DND-41 (cell line): Measurements from ENCODE around the gene TTLL5.

Experiments
- ATAC-seq: fragments of 200-7000 bp; cut with Tn5 transposase; 3 replicates; pipeline ENCODE4 v1.9.1; 2021; ENCODE audit warnings: low read depth; ENCODE audit not compliant: insufficient read depth
- DNase-seq: peaks from one replicate; pipeline ENCODE4 v3.0.0-alpha.2; 2020
- H2AFZ ChIP-seq: 2 replicates; pipeline ENCODE4 v1.6.0; 2012; ENCODE audit warnings: low read depth, low read length
- H3K27ac ChIP-seq: 2 replicates; pipeline ENCODE4 v1.5.1; 2012; ENCODE audit warnings: low read length, inconsistent platforms
- H3K27me3 ChIP-seq: fragments of 200-600 bp; sonication (generic); 2 replicates; pipeline ENCODE4 v1.6.0; 2012; ENCODE audit warnings: low read length, mild to moderate bottlenecking, inconsistent platforms; ENCODE audit not compliant: insufficient read depth, poor library complexity
- H3K36me3 ChIP-seq: 2 replicates; pipeline ENCODE4 v1.5.1; 2012; ENCODE audit warnings: low read length, inconsistent platforms; ENCODE audit not compliant: insufficient read depth
- H3K4me1 ChIP-seq: 2 replicates; pipeline ENCODE4 v1.5.1; 2012; ENCODE audit warnings: mild to moderate bottlenecking, low read length; ENCODE audit not compliant: insufficient read depth
- H3K4me2 ChIP-seq: 2 replicates; pipeline ENCODE4 v1.6.0; 2012; ENCODE audit warnings: mild to moderate bottlenecking, moderate library complexity, low read length, inconsistent platforms; ENCODE audit not compliant: insufficient read depth
- H3K4me3 ChIP-seq, 2 experiments: fragments of 200-600 bp in 1 of 2; shearing (Covaris generic) in 1 of 2; 2 replicates each; pipeline ENCODE4 v1.5.1; 2012 to 2016; ENCODE audit warnings: inconsistent platforms in 2 of 2, low read length in 2 of 2, mild to moderate bottlenecking in 2 of 2, low read depth in 1 of 2, moderate library complexity in 1 of 2
- H3K79me2 ChIP-seq: 2 replicates; pipeline ENCODE4 v1.6.0; 2012; ENCODE audit warnings: low read length, inconsistent platforms; ENCODE audit not compliant: insufficient read depth
- H3K9ac ChIP-seq: 2 replicates; pipeline ENCODE4 v1.6.0; 2012; ENCODE audit warnings: low read depth, mild to moderate bottlenecking, inconsistent platforms, low read length, moderate library complexity
- H3K9me3 ChIP-seq: 2 replicates; pipeline ENCODE4 v1.5.1; 2012; ENCODE audit warnings: low read length, moderate library complexity, mild to moderate bottlenecking, inconsistent platforms; ENCODE audit not compliant: insufficient read depth, severe bottlenecking
- H4K20me1 ChIP-seq: 2 replicates; pipeline ENCODE4 v1.6.0; 2012; ENCODE audit warnings: low read length; ENCODE audit not compliant: insufficient read depth
- CTCF ChIP-seq: IDR thresholded peaks from 2 replicates; pipeline ENCODE4 v1.5.1; 2012; ENCODE audit warnings: borderline replicate concordance, low read length, moderate library complexity, mild to moderate bottlenecking; ENCODE audit not compliant: poor library complexity, severe bottlenecking; ENCODE audit errors: extremely low read depth
- EZH2 ChIP-seq: IDR thresholded peaks from 3 replicates; pipeline ENCODE4 v1.6.1; 2012; ENCODE audit warnings: borderline replicate concordance, low read depth, mild to moderate bottlenecking, moderate library complexity, low read length, inconsistent platforms; ENCODE audit not compliant: severe bottlenecking

TTLL5 gene

GRCh38 chr14:75699331-75699730 is 38.3 kb downstream of the TTLL5 start:
- no peak overlapping the region for H3K9ac ChIP-seq
- H2AFZ ChIP-seq: no peak overlapping the region
- no peaks in the 10 kb centered on the region for H3K27me3 ChIP-seq
- no peaks in the 10 kb centered on the region for H3K79me2 ChIP-seq
- no peak overlapping the region for H3K4me2 ChIP-seq
- H3K36me3 ChIP-seq: peaks cover 71% of the 10 kb centered on the region
- H3K4me3 ChIP-seq: no peak overlapping the region
- no peak overlapping the region for H3K27ac ChIP-seq
- no peaks in the 10 kb centered on the region for H4K20me1 ChIP-seq
- H3K9me3 ChIP-seq: no peaks in the 10 kb centered on the region
- no peak for TF ChIP-seq CTCF
- no peak for TF ChIP-seq EZH2
- H3K4me1 ChIP-seq: no peaks in the 10 kb centered on the region
- ATAC-seq (no peak), DNase-seq (no peak)

DNA sequence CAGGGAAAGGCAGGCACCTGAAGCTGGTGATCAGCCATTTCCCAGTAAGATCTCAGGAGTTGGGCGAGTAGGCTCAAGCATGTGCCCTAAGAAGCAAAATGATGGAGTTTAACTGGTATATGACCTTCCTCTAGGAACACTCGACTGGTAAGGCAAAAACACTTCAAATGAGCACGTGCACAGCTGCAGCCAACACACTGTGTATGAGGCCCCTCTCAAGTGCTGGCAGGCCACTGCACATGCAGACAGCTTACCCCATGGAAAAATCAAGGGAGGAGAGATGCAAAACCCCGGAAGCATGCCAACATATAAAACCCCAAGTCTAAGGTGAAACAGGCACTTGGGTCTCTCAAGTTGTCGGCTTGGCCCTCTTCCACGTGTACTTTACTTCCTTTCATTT is 39.2 kb downstream of the TTLL5 start:
- no peak overlapping the region for H3K9ac ChIP-seq
- H2AFZ ChIP-seq: no peak overlapping the region
- H3K4me1 ChIP-seq: no peaks in the 10 kb centered on the region
- H3K4me2 ChIP-seq: no peak overlapping the region
- H3K79me2 ChIP-seq: no peaks in the 10 kb centered on the region
- no peaks in the 10 kb centered on the region for H3K9me3 ChIP-seq
- peaks cover 73% of the 10 kb centered on the region for H3K36me3 ChIP-seq
- H3K27ac ChIP-seq: no peak overlapping the region
- ATAC-seq (no peak), DNase-seq (no peak)
- no peak overlapping the region for H3K4me3 ChIP-seq
- TF ChIP-seq EZH2 (no peak), CTCF (no peak)
- no peaks in the 10 kb centered on the region for H4K20me1 ChIP-seq
- H3K27me3 ChIP-seq: no peaks in the 10 kb centered on the region

DNA sequence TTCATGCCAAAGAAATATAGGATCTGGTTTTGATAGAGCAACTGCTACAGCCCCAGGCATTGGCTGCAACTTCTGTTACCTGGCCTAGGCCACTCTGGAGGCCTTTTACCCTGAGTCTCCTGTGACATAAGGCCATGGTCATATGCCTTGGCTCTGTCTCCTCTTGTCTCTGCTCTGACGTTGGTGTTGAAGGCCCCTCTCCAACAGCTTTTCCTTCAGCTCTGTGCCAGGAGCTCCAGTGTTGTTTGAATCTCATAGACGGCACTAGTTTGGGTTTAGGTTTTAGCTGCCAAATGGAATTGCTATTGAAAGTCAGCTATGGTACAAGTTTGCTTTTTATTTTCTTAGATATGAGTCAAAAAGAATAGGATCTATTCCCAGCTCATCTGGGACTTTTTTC is 41.1 kb downstream of the TTLL5 start:
- Histone ChIP-seq H2AFZ (no peak overlapping the region), H3K4me2 (no peak overlapping the region), H3K9me3 (no peaks in the 10 kb centered on the region), H3K27ac (no peak overlapping the region), H3K79me2 (no peaks in the 10 kb centered on the region), H3K27me3 (no peaks in the 10 kb centered on the region), H3K4me3 (no peak overlapping the region), H3K36me3 (peaks cover 76% of the 10 kb centered on the region), H4K20me1 (no peaks in the 10 kb centered on the region), H3K4me1 (no peaks in the 10 kb centered on the region), H3K9ac (no peak overlapping the region)
- ATAC-seq (no peak), DNase-seq (no peak)
- TF ChIP-seq CTCF: no peak
- no peak for TF ChIP-seq EZH2

DNA sequence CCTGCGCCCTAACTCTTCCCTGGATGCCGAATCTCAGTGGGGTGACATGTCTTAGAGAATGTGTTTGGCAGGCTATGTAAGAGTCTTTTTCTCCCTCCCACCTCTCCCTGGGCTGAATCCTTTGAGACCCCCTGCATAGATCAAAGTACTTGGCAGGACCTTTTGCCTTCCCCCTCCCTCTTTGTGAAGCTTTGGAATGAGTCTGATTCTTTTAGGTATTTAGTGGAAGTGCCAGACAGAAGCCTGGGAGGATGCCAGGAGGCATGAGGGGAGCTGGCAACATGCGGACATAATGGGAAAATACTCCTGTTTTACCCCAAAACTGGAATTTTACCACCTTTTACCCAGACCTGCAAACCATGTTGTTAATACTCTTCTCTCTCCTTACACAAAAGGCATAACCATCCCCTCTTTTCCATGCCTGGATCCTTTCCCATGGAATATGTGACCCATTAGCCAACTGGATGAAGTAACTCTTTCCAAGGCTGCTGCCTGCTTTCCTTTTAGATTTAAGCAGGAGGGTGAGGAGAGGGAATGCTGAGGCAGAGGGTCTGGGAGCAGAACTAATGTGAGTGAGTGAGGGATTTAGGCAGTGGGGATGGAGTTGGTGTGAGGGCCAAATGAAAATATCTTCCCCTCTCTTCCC is 41.7 kb downstream of the TTLL5 start:
- H3K79me2 ChIP-seq: no peaks in the 10 kb centered on the region
- H3K4me3 ChIP-seq: no peak overlapping the region
- no peak overlapping the region for H3K9ac ChIP-seq
- H3K27me3 ChIP-seq: no peaks in the 10 kb centered on the region
- peaks cover 77% of the 10 kb centered on the region for H3K36me3 ChIP-seq
- ATAC-seq (no peak), DNase-seq (no peak)
- TF ChIP-seq CTCF (no peak), EZH2 (no peak)
- H3K27ac ChIP-seq: no peak overlapping the region
- no peaks in the 10 kb centered on the region for H4K20me1 ChIP-seq
- no peak overlapping the region for H2AFZ ChIP-seq
- H3K4me1 ChIP-seq: no peaks in the 10 kb centered on the region
- no peak overlapping the region for H3K4me2 ChIP-seq
- no peaks in the 10 kb centered on the region for H3K9me3 ChIP-seq
